ENCODE results near the gene CD7.

CD7 gene

DNA sequence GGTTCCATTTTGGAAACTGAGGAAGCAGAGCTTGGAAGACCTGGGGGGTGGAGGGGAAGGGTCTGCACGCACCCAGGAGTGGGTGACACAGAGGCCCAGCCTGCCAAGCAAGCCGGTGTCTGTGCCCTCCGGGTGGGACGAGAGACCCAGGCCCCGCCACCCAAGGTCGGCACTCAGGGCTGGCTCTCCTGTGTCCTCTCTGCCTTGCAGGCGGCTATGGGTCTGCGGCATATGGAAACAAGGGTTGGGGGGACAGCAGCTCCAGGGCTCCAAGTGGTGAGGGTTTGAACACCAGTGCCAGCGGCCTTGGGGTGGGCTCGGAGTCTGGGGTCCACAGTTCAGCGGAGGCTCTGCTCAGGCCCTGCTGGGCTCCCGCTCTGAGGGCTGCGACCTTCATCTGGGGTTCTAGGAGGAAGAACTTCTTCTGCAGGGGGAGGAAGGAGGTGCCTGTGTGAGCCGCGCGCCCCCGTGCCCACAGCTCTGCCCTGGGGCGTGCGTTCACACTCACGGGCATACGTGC is 4.6 kb upstream of the CD7 start:
- TF ChIP-seq POLR2AphosphoS5 (IDR thresholded peaks at IDR 0.05; ENCODE audit: low read depth, low read length) (no peak), SPI1 (IDR thresholded peaks at IDR 0.05; ENCODE audit: low read depth, low read length) (no peak), PAX5 (IDR thresholded peaks at IDR 0.05; ENCODE audit: insufficient read depth, low read length, severe bottlenecking) (no peak), POU2F2 (IDR thresholded peaks at IDR 0.05; ENCODE audit: low read depth, low read length) (no peak)
- no peak for DNase-seq (ENCODE audit: insufficient read length, low spot score)

DNA sequence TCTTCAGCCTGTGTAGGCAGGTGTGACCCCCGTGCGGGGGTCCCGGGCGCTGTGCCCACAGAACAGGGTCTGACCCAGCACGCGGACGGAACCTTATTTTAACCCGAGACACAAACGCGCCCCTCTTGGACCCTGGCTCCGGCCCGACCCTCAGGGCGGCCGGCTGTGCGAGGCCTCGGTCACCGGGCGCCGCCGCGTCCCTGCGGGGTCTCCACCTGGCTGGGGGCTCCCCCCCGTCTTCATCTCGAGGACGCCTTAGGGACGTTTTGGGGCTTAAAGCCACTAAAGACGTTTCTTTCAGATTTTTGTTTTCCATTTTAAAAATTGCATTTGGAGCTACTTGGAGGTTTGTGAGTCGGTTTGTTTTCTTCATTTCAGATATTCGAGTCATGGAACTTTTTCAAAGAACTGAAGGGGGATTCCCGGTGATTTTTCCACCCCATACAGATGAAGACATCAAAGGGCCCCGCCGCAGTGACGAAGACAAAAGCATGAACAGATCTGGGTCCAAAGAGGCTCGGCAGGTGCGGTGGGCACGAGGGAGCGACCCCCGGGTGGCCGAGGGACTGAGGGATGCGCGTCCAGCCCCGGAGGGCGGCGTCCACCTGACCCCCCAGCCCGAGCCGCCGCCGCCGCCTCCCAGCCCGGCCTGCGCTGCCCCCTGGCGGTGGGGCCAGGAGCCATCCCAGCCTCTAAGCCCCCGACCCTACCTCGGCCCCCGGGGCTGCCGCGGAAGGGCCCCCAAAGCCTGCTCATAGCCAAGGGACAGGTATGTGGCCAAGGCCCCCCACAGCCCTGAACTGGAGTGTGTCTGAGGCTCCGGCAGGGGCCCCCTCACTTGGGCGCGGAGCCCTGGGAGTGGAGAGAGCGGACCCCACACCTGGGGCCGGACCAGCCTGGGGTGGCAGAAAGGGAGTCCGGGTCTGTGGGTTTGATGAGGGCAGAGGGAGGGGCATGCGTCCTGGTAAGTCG is 3.8 kb upstream of the CD7 start:
- peak; percentile 88 for DNase-seq (ENCODE audit: insufficient read length, low spot score)
- no peak for FAIRE-seq

More for the DNA sequence above, 4.6 kb upstream of the CD7 start:
- FAIRE-seq, result no peak

DNA sequence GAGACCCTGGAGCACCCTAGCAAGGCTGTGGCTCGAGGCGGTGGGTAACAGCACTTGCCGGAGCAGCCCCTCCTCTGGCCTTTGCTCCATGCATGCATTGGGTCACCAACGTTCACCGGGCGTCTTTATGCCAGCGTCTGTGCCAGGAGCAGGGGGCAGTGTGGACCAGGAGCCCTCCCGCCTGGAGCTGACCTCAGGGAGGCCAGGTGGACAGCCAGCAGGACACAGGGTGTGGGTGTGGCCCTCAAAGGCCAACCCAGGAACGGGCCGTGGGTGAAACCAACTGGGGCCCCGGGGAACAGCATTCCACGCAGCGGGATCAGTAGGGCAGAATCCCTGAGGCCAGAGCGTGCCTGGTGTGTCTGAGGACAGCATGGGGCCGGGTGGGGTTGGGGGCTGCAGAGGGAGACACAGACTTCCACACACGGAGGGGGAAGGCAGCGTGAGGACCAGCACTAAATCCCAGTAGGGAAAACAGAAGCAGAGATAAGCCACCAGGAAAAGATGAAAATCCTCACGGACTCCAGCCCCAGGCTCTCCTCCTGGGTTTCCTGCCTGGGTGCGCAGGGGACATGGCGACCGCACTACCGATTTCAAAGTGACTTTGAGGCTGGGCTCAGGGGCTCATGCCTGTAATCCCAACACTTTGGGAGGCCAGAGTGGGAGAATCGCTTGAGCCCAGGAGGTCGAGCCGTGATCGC is 2.9 kb upstream of the CD7 start:
- no peak for TF ChIP-seq SPI1 (IDR thresholded peaks at IDR 0.05; ENCODE audit: low read depth, low read length)
- TF ChIP-seq TAF1 (IDR thresholded peaks at IDR 0.05; ENCODE audit: low read depth, low read length), result no peak
- TF ChIP-seq POU2F2 (IDR thresholded peaks at IDR 0.05; ENCODE audit: low read depth, low read length), result no peak
- TF ChIP-seq PAX5 (IDR thresholded peaks at IDR 0.05; ENCODE audit: insufficient read depth, low read length, severe bottlenecking), result no peak
- TF ChIP-seq POLR2A (IDR thresholded peaks at IDR 0.05; ENCODE audit: low read depth, low read length), result no peak
- TF ChIP-seq POLR2AphosphoS5 (IDR thresholded peaks at IDR 0.05; ENCODE audit: low read depth, low read length), result no peak

More for the DNA sequence above, 3.8 kb upstream of the CD7 start:
- no peak for TF ChIP-seq SPI1 (IDR thresholded peaks at IDR 0.05; ENCODE audit: low read depth, low read length)
- TF ChIP-seq POLR2AphosphoS5 (IDR thresholded peaks at IDR 0.05; ENCODE audit: low read depth, low read length), result no peak
- no peak for TF ChIP-seq PAX5 (IDR thresholded peaks at IDR 0.05; ENCODE audit: insufficient read depth, low read length, severe bottlenecking)
- TF ChIP-seq POU2F2 (IDR thresholded peaks at IDR 0.05; ENCODE audit: low read depth, low read length), result no peak
- TF ChIP-seq POLR2A (IDR thresholded peaks at IDR 0.05; ENCODE audit: low read depth, low read length), result no peak
- no peak for TF ChIP-seq TAF1 (IDR thresholded peaks at IDR 0.05; ENCODE audit: low read depth, low read length)

DNA sequence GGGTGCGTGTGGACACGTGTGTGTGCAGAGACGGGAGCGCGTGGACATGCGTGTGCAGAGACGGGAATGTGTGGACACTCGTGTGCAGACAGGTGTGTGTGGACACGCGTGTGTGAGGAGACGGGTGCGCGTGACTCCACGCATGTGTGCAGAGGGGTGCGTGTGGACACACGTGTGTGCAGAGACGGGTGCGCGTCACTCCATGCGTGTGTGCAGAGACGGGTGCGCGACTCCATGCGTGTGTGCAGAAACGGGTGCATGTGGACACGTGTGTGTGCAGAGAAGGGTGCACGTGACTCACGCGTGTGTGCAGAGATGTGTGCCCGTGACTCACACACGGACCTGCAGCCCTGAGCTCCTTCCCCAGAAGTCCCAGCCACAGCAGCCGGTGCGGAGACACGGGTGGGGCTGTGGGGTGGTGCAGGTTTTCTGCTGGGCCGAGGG is 2.2 kb upstream of the CD7 start:
- no peak for TF ChIP-seq POU2F2 (IDR thresholded peaks at IDR 0.05; ENCODE audit: low read depth, low read length)
- no peak for TF ChIP-seq POLR2AphosphoS5 (IDR thresholded peaks at IDR 0.05; ENCODE audit: low read depth, low read length)
- TF ChIP-seq PAX5 (IDR thresholded peaks at IDR 0.05; ENCODE audit: insufficient read depth, low read length, severe bottlenecking), result no peak
- TF ChIP-seq SPI1 (IDR thresholded peaks at IDR 0.05; ENCODE audit: low read depth, low read length), result no peak
- no peak for TF ChIP-seq POLR2A (IDR thresholded peaks at IDR 0.05; ENCODE audit: low read depth, low read length)
- TF ChIP-seq TAF1 (IDR thresholded peaks at IDR 0.05; ENCODE audit: low read depth, low read length), result no peak
- DNase-seq (ENCODE audit: insufficient read length, low spot score) (no peak), FAIRE-seq (peak; percentile 38)

More for the DNA sequence above, 2.9 kb upstream of the CD7 start:
- FAIRE-seq (no peak), DNase-seq (ENCODE audit: insufficient read length, low spot score) (no peak)

DNA sequence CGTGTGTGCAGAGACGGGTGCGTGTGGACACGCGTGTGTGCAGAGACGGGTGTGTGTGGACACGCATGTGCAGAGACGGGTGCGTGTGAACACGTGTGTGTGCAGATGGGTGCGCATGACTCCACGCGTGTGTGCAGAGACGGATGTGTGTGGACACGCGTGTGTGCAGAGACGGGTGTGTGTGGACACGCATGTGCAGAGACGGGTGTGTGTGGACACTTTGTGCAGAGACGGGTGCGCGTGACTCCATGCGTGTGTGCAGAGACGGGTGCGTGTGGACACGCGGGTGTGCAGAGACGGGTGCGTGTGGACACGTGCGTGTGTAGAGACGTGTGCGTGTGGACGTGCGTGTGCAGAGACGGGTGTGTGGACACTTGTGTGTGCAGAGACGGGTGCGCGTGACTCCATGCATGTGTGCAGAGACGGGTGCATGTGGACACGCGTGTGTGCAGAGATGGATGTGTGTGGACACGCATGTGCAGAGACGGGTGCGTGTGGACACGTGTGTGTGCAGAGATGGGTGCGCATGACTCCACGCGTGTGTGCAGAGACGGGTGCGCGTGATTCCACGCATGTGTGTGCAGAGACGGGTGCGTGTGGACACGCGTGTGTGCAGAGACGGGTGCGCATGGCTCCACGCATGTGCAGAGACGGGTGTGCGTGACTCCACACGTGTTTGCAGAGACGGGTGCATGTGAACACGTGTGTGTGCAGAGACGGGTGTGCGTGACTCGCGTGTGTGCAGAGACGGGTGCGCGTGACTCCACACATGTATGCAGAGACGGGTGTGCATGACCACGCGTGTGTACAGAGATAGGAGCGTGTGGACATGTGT is 1.6 kb upstream of the CD7 start:
- TF ChIP-seq SPI1 (IDR thresholded peaks at IDR 0.05; ENCODE audit: low read depth, low read length) (no peak), POU2F2 (IDR thresholded peaks at IDR 0.05; ENCODE audit: low read depth, low read length) (no peak), POLR2A (IDR thresholded peaks at IDR 0.05; ENCODE audit: low read depth, low read length) (no peak), TAF1 (IDR thresholded peaks at IDR 0.05; ENCODE audit: low read depth, low read length) (no peak), POLR2AphosphoS5 (IDR thresholded peaks at IDR 0.05; ENCODE audit: low read depth, low read length) (no peak), PAX5 (IDR thresholded peaks at IDR 0.05; ENCODE audit: insufficient read depth, low read length, severe bottlenecking) (no peak)
- no peak for DNase-seq (ENCODE audit: insufficient read length, low spot score)
- peak; percentile 23 for FAIRE-seq

DNA sequence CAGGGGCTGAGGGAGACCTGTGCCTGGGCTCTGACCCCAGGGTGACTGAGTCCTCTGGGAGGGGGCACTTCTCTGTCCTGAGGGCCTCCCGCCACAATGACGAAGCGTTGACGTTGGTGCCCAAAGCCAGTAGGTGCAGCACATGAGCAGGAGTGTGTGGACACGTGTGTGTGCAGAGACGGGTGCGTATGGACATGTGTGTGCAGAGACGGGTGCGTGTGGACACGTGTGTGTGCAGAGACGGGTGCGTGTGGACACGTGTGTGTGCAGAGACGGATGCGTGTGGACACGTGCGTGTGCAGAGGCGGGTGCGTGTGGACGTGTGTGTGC is 726 bp upstream of the CD7 start:
- FAIRE-seq, result no peak
- no peak for TF ChIP-seq PAX5 (IDR thresholded peaks at IDR 0.05; ENCODE audit: insufficient read depth, low read length, severe bottlenecking)
- no peak for TF ChIP-seq POLR2A (IDR thresholded peaks at IDR 0.05; ENCODE audit: low read depth, low read length)
- no peak for TF ChIP-seq TAF1 (IDR thresholded peaks at IDR 0.05; ENCODE audit: low read depth, low read length)
- DNase-seq (ENCODE audit: insufficient read length, low spot score), result no peak

DNA sequence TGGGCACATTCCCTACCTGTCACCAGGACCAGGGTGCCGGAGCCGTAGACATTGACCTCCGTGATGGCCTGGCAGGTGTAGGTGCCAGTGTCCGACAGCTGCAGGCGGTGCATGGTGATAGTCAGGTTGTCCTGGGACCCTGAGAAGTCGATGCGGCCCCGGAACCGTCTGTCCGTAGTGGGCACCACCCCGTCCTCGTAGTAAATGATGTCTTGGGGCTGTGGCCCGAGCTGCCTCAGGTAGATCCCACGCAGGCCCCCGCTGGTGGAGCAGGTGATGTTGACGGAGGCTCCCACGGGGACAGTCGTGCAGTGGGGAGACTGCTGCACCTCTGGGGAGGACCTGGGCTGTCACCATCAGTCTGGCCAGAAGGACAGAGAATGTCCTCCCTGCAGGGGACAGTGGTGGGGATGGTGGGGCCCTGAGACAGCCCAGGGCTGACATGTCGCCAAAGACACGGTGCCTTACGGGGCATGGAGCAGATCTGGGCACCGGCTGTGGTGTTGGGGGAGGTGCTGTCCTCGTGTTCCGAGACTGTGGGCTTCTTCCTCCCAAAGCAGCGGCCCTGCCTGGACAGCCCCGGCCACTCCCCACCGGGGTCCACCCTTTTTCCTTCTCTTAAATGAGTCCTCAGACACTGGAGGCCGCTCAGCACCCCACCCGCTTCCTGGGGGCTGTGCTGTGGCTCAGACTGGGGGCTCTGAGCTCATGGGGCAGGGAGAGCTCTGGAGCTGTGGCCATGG is 586 bp downstream of the CD7 start:
- TF ChIP-seq PAX5 (IDR thresholded peaks at IDR 0.05; ENCODE audit: insufficient read depth, low read length, severe bottlenecking), result no peak
- TF ChIP-seq POLR2A (IDR thresholded peaks at IDR 0.05; ENCODE audit: low read depth, low read length), result no peak
- TF ChIP-seq POU2F2 (IDR thresholded peaks at IDR 0.05; ENCODE audit: low read depth, low read length), result no peak
- no peak for TF ChIP-seq POLR2AphosphoS5 (IDR thresholded peaks at IDR 0.05; ENCODE audit: low read depth, low read length)
- TF ChIP-seq SPI1 (IDR thresholded peaks at IDR 0.05; ENCODE audit: low read depth, low read length), result no peak
- no peak for TF ChIP-seq TAF1 (IDR thresholded peaks at IDR 0.05; ENCODE audit: low read depth, low read length)
- no peak for FAIRE-seq
- DNase-seq (ENCODE audit: insufficient read length, low spot score), result no peak

DNA sequence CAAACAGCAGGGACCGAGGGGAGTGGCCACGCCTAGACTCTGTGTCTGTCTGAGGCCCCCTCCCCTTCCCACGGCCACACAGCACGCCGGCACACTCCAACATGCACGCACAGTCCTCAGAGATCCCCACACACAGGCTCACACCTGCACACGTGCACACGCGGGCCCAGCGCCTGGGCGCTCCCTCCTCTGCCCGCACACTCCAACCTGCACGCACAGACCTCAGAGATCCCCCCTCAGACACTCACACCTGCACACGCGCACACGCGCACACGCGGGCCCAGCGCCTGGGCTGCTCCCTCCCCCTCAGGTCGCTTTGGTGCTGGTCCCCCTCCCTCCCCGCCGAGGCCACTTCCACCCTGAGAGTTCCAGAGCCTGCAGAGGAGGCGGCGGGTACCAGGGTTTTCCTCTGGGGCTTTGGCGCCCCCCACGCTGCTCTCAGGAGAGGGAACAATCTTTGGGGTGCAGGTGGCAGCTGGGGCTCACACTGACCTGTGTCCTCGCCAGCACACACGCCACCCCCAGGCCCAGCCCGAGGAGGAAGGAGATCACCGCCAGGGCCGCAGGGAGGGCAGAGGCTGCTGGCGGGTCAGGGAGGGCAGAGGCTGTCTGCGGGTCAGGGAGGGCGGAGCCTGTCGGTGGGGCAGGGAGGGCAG is 1.6 kb downstream of the CD7 start:
- FAIRE-seq, result no peak
- no peak for DNase-seq (ENCODE audit: insufficient read length, low spot score)
- TF ChIP-seq POU2F2 (IDR thresholded peaks at IDR 0.05; ENCODE audit: low read depth, low read length), result no peak
- no peak for TF ChIP-seq PAX5 (IDR thresholded peaks at IDR 0.05; ENCODE audit: insufficient read depth, low read length, severe bottlenecking)
- TF ChIP-seq POLR2A (IDR thresholded peaks at IDR 0.05; ENCODE audit: low read depth, low read length), result no peak
- no peak for TF ChIP-seq TAF1 (IDR thresholded peaks at IDR 0.05; ENCODE audit: low read depth, low read length)

All from GM12891 (cell line).